Epithelial cell of umbilical artery (primary cell): ENCODE data around the gene LCE1A. TPM values are rescaled to one million over a fixed set of nuclear protein-coding genes. Genes with fewer than 3 reads are reported as not detected.

Experiments
- total RNA-seq: library from RNA; depleted of rRNA; stranded (reverse); fragments of >200 nt; gene quantifications from 2 replicates; pipeline ENCODE4 v1.2.3, GENCODE V29; 2014

Gene LCE1A, protein sequence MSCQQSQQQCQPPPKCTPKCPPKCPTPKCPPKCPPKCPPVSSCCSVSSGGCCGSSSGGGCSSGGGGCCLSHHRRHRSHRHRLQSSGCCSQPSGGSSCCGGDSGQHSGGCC
- not detected in 2 replicates for total RNA-seq

DNA sequence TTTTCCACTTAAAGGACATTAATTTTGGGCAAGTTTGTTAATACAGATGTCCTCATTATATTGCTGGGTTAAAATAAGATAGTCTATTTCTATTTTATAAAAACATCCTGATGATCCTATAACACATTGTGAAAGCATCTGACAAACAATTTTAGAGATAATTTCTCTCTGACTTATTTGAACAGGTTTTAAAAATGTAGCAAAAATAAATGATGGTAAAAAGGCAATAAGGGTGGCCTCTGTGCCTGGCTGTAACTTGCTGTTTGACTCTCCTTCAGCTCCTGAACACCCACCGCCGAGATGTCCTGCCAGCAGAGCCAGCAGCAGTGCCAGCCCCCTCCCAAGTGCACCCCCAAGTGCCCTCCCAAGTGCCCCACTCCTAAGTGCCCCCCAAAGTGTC lies at the start of gene LCE1A:
LCE1A (plus strand) TSS at position 301 of the 400 bp plus-strand sequence; CDS start at position 301, 0 bp downstream.

DNA sequence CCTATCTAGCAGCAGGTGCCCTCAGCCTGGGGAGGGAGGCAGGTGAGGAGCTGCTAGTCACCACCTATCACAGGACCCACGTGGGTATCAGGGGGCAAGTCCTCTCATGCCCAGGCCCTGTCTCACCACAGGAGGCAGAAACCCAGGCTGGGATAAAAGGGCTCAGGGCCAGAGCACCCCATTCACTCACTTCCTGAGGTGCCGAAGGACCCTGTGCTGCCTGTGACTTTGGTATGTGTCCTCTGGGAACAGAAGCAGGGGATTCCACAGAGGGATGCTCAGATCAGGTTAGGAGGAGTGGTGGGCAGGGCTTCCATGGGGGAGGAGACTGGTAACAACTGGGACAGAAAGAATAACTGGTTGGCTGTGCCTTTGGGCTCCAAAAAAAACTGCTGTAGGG lies 41.2 kb upstream of the LCE1A start, which contains the start of gene LCE1E:
LCE1E (plus strand) TSS at position 181 of the 400 bp plus-strand sequence. CDS start 1,043 bp downstream, outside the sequence.

DNA sequence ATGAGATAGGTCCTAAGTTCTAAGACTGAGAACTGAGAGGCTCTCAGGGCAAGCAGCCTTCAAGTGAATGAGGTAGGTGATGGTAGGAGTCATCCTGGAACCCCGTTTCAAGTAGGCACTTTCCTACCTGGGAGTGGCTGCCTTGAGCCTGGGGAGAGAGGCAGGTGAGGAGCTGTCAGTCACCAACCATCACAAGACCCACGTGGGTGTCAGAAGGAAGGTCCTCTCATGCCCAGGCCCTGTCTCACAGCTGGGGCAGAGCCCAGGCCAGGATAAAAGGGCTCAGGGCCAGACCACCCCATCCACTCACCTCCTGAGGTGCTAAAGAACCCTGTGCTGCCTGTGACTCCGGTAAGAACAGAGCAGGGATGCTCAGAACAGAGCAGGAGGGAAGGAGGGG lies 30.9 kb upstream of the LCE1A start, which contains the start of gene LCE1D:
LCE1D (plus strand) TSS at position 301 of the 400 bp plus-strand sequence. CDS start 1,074 bp downstream, outside the sequence.

DNA sequence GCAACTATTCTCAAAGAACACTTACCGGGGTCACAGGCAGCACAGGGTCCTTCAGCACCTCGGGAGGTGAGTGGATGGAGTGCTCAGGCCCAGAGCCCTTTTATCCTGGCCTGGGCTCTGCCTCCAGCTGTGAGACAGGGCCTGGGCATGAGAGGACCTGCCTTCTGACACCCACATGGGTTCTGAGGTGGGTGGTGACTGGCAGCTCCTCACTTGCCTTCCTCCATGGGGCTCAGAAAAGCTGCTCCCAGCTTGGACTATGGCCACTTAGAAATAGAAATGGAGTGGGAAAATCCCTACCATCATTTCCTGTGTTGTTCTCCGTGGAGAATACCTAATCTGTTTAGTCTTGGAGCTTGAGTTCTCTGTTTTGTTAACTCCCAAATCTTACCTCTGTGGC lies 20.7 kb upstream of the LCE1A start, which contains the start of gene LCE1C:
LCE1C (minus strand) TSS at position 76 of the 400 bp plus-strand sequence. CDS start 1,173 bp downstream, outside the sequence.

DNA sequence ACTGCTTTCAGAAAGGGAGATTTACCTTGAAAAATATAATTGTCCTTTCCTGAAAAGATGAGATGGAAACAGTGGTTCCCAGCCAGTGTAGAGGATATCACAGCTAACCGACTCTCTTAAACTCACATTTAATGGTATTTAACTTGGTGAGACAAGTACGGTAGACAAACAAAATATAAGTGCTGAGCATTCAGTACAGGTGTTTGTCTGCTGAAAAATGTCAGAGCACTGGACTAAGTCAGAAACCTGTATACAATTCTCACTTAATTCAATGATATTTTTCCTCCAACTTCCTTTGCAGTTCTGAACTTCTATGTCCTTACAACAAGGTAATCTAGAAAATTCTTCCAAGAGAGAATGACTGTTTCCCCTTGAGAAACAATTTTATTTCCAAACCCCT lies 15.6 kb upstream of the LCE1A start, which contains the start of gene LCE1B:
LCE1B (plus strand) TSS at position 301 of the 400 bp plus-strand sequence. CDS start 476 bp downstream, outside the sequence.

DNA sequence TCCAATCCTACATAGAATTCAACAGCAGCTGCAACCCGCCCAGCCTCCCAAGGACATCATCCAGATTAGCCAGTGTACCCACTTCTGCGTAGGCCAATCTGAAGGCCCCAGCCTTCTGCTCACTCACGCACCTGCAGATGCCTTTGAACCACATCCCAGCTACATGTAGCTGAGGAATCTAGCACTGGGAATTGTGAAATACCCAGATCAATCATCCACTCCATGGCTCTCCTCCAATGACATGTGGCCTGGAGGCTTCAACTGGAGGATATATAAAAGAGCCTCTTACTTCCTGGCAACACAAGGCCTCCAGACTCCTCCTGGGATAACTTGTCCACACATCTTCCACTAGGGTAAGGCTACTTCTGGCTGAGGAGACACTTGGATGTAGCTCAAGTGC lies 15.3 kb downstream of the LCE1A start, which contains the start of gene LCE6A:
LCE6A (plus strand) TSS at position 301 of the 400 bp plus-strand sequence. CDS start 665 bp downstream, outside the sequence.

DNA sequence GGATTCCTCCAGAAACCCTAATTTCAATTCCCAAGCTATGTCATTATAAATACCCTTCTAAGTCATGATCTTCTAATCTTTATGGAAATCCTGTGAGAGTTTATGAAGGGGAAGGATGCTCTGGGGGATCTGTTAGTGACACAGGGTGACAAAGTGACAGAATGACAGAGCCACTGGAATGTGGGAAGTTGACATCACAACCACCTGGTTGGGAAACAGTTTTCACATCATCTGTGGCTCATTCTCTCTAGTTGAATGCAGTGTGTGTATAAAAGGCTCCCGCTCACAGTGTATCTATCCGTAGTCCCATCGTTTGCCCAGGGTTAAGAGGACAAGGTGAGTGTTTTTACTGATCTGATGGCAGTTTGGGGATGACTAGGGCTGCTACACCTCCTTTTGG lies 32.4 kb downstream of the LCE1A start, which contains the start of gene LCE7A:
LCE7A (plus strand) TSS at position 301 of the 400 bp plus-strand sequence. CDS start 702 bp downstream, outside the sequence.

Other genes starting within 250 kb of the LCE1A start
- gene LCE3D, start 247.0 kb upstream of the LCE1A start, total RNA-seq: not detected in 2 replicates
- gene LCE3C, start 227.2 kb upstream of the LCE1A start, total RNA-seq: not detected in 2 replicates
- not detected in 2 replicates for gene LCE3B, start 213.7 kb upstream of the LCE1A start, total RNA-seq
- not detected in 2 replicates for gene LCE3A, start 204.4 kb upstream of the LCE1A start, total RNA-seq
- gene LCE2D, start 164.1 kb upstream of the LCE1A start, total RNA-seq: not detected in 2 replicates
- not detected in 2 replicates for gene LCE2C, start 152.2 kb upstream of the LCE1A start, total RNA-seq
- not detected in 2 replicates for gene LCE2B, start 141.3 kb upstream of the LCE1A start, total RNA-seq
- gene LCE2A, start 129.1 kb upstream of the LCE1A start, total RNA-seq: not detected in 2 replicates
- not detected in 2 replicates for gene LCE4A, start 119.3 kb upstream of the LCE1A start, total RNA-seq
- gene KPRP, start 69.4 kb upstream of the LCE1A start, total RNA-seq: not detected in 2 replicates
- not detected in 2 replicates for gene LCE1F, start 52.3 kb upstream of the LCE1A start, total RNA-seq
- not detected in 2 replicates for gene LCE1E, start 41.2 kb upstream of the LCE1A start, total RNA-seq
- gene LCE1D, start 30.8 kb upstream of the LCE1A start, total RNA-seq: not detected in 2 replicates
- gene LCE1C, start 20.8 kb upstream of the LCE1A start, total RNA-seq: not detected in 2 replicates
- not detected in 2 replicates for gene LCE1B, start 15.5 kb upstream of the LCE1A start, total RNA-seq
- gene LCE6A, start 15.4 kb downstream of the LCE1A start, total RNA-seq: not detected in 2 replicates
- not detected in 2 replicates for gene LCE7A, start 32.5 kb downstream of the LCE1A start, total RNA-seq
- gene SMCP, start 50.8 kb downstream of the LCE1A start, total RNA-seq: not detected in 2 replicates
- not detected in 2 replicates for gene IVL, start 81.1 kb downstream of the LCE1A start, total RNA-seq
- not detected in 2 replicates for gene SPRR5, start 119.7 kb downstream of the LCE1A start, total RNA-seq
- not detected in 2 replicates for gene SPRR4, start 143.2 kb downstream of the LCE1A start, total RNA-seq
- not detected in 2 replicates for gene SPRR1A, start 156.6 kb downstream of the LCE1A start, total RNA-seq
- not detected in 2 replicates for gene SPRR3, start 174.3 kb downstream of the LCE1A start, total RNA-seq
- not detected in 2 replicates for gene SPRR1B, start 203.7 kb downstream of the LCE1A start, total RNA-seq
- gene SPRR2D, start 213.6 kb downstream of the LCE1A start, total RNA-seq: not detected in 2 replicates
- not detected in 2 replicates for gene SPRR2A, start 230.0 kb downstream of the LCE1A start, total RNA-seq
- gene SPRR2B, start 244.1 kb downstream of the LCE1A start, total RNA-seq: not detected in 2 replicates